Measurements from ENCODE around the gene APLNR.

APLNR gene

GRCh38 chr11:57222239-57222638 is 14.8 kb downstream of the APLNR start:
- H3K4me3 ChIP-seq, result no peak overlapping the region
- peak overlapping the region; percentile 71 for H3K4me2 ChIP-seq
- no peaks in the 10 kb centered on the region for H4K20me1 ChIP-seq
- no peaks in the 10 kb centered on the region for H3K27me3 ChIP-seq
- TF ChIP-seq Cebpa-rat (IDR thresholded peaks at IDR 0.05), result no peak
- H3K9me3 ChIP-seq, result no peaks in the 10 kb centered on the region
- H3K36me3 ChIP-seq, result no peaks in the 10 kb centered on the region
- H3K4me1 ChIP-seq, result peaks cover 13% of the 10 kb centered on the region
- H3K27ac ChIP-seq, result no peak overlapping the region
- no peak overlapping the region for H3K9ac ChIP-seq

GRCh38 chr11:57219021-57219627 is 17.9 kb downstream of the APLNR start:
- no peaks in the 10 kb centered on the region for H3K9me3 ChIP-seq
- no peak overlapping the region for H3K4me3 ChIP-seq
- no peak overlapping the region for H3K9ac ChIP-seq
- peaks cover 14% of the 10 kb centered on the region for H3K4me1 ChIP-seq
- TF ChIP-seq Cebpa-rat (IDR thresholded peaks at IDR 0.05), result no peak
- no peaks in the 10 kb centered on the region for H3K36me3 ChIP-seq
- no peak overlapping the region for H3K27ac ChIP-seq
- H3K27me3 ChIP-seq, result no peaks in the 10 kb centered on the region
- H4K20me1 ChIP-seq, result no peaks in the 10 kb centered on the region
- no peak overlapping the region for H3K4me2 ChIP-seq

DNA sequence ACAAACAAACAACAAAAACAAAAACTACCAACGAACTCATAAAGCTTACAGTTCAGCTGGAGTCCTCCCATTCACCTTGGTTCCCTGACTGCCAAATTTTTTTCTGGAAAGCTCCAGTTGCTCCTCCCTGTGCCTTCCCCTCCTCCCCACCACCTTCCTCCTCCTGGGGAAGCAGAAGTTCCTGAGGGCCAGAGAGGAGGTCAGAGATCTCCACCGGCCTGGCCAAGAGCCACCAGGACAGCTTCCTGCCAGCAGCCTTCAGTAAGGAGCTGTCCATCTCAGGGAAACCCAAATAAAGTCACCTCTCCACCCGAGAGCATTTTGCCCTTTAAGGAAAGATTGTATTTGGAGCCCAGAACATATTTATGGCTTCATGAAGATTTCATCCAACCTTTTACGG is 20.0 kb downstream of the APLNR start:
- Histone ChIP-seq H3K9me3 (no peaks in the 10 kb centered on the region), H3K4me3 (no peak overlapping the region), H3K36me3 (no peaks in the 10 kb centered on the region), H3K27me3 (no peaks in the 10 kb centered on the region), H3K9ac (no peak overlapping the region), H3K27ac (no peak overlapping the region), H3K4me2 (no peak overlapping the region), H4K20me1 (no peaks in the 10 kb centered on the region), H3K4me1 (peaks cover 20% of the 10 kb centered on the region)
- TF ChIP-seq Cebpa-rat (IDR thresholded peaks at IDR 0.05), result no peak

DNA sequence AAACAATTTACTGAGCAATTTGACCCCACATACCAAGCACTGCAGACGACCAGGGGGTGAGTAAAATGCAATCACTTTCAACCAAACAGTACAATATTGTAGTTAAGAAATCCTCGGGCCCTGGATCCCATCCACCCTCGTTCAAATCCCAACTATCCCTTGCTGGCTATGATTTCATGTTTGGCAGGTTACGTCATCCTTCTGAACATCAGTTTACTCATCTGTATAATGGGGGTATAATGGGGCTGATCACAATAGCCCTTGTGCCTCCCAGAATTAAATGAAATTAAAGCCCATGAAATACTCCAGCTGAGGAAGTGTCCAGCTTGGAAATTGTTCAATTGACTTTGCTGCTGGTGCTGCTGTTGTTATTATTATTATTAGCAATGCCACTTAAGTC is 20.6 kb downstream of the APLNR start:
- no peak overlapping the region for H3K4me3 ChIP-seq
- no peak overlapping the region for H3K4me2 ChIP-seq
- H3K4me1 ChIP-seq, result peaks cover 15% of the 10 kb centered on the region
- H3K36me3 ChIP-seq, result no peaks in the 10 kb centered on the region
- no peak overlapping the region for H3K9ac ChIP-seq
- TF ChIP-seq Cebpa-rat (IDR thresholded peaks at IDR 0.05), result no peak
- no peaks in the 10 kb centered on the region for H3K9me3 ChIP-seq
- no peaks in the 10 kb centered on the region for H3K27me3 ChIP-seq
- H3K27ac ChIP-seq, result no peak overlapping the region
- H4K20me1 ChIP-seq, result no peaks in the 10 kb centered on the region

DNA sequence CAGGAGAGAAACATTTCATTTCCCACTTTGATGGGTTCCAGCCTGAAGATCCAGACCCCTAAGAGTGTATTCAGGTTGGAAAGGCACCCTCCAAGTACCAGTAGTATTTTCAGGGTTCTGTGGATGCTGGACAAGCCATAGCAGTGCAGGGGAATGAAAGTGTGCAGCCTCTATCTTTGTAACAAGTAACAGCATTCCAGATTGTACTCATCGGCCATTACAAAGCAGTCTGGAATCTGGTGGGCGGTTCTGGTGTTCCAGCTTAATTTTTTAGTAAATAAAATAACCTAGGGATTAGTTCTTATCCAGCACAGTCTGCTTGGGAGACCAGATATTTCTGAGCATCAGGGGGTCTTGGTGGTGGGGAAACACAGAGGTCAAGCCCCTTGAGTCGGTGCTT is 22.6 kb downstream of the APLNR start:
- H3K4me1 ChIP-seq, result peaks cover 15% of the 10 kb centered on the region
- no peaks in the 10 kb centered on the region for H3K27me3 ChIP-seq
- H3K9ac ChIP-seq, result no peak overlapping the region
- no peaks in the 10 kb centered on the region for H3K9me3 ChIP-seq
- no peak overlapping the region for H3K27ac ChIP-seq
- H3K4me2 ChIP-seq, result no peak overlapping the region
- no peaks in the 10 kb centered on the region for H4K20me1 ChIP-seq
- H3K36me3 ChIP-seq, result no peaks in the 10 kb centered on the region
- TF ChIP-seq Cebpa-rat (IDR thresholded peaks at IDR 0.05), result no peak
- no peak overlapping the region for H3K4me3 ChIP-seq

DNA sequence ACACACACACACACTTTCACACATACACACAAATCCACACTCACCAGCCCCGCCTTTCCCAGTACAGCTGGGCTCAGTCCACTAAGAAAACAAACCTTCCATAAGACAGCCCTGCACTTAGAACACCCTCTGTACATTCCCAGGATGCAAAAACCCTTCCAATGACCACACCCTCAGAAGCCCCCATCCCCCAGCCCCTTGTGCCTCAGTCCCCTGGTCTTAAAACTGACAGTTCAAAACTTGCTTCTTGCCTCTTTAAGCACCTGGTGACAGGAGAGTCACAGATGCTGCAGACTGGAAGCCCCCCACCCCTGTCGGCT is 23.0 kb downstream of the APLNR start:
- no peaks in the 10 kb centered on the region for H4K20me1 ChIP-seq
- H3K9ac ChIP-seq, result no peak overlapping the region
- no peaks in the 10 kb centered on the region for H3K9me3 ChIP-seq
- no peak for TF ChIP-seq Cebpa-rat (IDR thresholded peaks at IDR 0.05)
- H3K27ac ChIP-seq, result no peak overlapping the region
- no peaks in the 10 kb centered on the region for H3K36me3 ChIP-seq
- peaks cover 15% of the 10 kb centered on the region for H3K4me1 ChIP-seq
- H3K4me2 ChIP-seq, result peak overlapping the region; percentile 62
- no peaks in the 10 kb centered on the region for H3K27me3 ChIP-seq
- H3K4me3 ChIP-seq, result no peak overlapping the region

GRCh38 chr11:57213342-57214097 is 23.5 kb downstream of the APLNR start:
- Histone ChIP-seq H3K27me3 (no peaks in the 10 kb centered on the region), H4K20me1 (no peaks in the 10 kb centered on the region), H3K4me1 (peaks cover 15% of the 10 kb centered on the region), H3K9me3 (no peaks in the 10 kb centered on the region), H3K27ac (peak overlapping the region; percentile 73), H3K4me2 (peak overlapping the region; percentile 62), H3K4me3 (no peak overlapping the region), H3K9ac (peak overlapping the region; percentile 72), H3K36me3 (no peaks in the 10 kb centered on the region)
- TF ChIP-seq Cebpa-rat (IDR thresholded peaks at IDR 0.05), result no peak

DNA sequence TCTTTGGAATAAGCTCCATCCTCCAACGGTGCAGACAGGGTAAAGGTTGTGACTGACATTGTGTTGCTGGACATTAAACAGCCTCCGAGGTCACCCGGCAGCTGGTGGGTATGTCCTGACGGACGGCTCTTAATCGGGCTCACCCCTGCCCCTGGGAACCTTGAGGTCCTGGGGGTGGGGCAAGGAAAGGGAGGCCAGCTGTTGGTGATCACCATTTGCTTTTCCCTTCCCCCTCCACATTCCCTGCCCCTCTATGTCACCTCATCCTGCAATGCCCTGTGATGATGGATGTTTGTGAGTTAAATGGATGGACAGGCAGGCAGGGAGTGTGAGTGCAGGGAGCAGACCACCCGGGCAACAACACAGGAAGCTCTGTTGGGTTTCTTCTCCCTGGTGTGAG is 26.3 kb downstream of the APLNR start:
- no peaks in the 10 kb centered on the region for H3K36me3 ChIP-seq
- no peak overlapping the region for H3K4me2 ChIP-seq
- no peaks in the 10 kb centered on the region for H3K9me3 ChIP-seq
- TF ChIP-seq Cebpa-rat (IDR thresholded peaks at IDR 0.05), result no peak
- no peaks in the 10 kb centered on the region for H3K27me3 ChIP-seq
- no peak overlapping the region for H3K9ac ChIP-seq
- H3K27ac ChIP-seq, result no peak overlapping the region
- H3K4me1 ChIP-seq, result peaks cover 15% of the 10 kb centered on the region
- H4K20me1 ChIP-seq, result no peaks in the 10 kb centered on the region
- no peak overlapping the region for H3K4me3 ChIP-seq

DNA sequence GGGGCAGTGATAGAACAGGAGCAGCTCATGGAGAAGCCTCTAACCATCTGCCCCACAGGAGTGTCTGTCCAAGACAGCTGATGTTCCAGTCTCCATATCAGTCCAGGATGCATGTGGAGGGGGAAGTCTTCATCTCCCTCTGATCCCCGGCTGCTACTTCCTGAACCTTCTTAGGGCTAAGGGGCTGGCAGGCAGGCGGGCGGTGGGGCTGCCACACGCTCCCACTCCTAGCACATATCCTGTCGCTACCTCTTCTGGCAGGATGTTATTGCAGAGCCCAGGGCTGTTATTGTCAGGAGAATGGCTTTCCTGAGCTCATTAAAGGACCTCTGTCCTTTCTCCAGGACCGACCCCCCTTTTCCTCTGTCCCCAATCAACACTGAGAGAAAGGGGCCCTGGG is 29.9 kb downstream of the APLNR start:
- H3K9me3 ChIP-seq, result no peaks in the 10 kb centered on the region

GRCh38 chr11:57205041-57205641 is 31.9 kb downstream of the APLNR start:
- no peaks in the 10 kb centered on the region for H4K20me1 ChIP-seq
- H3K4me2 ChIP-seq, result no peak overlapping the region
- no peaks in the 10 kb centered on the region for H3K4me1 ChIP-seq
- no peak overlapping the region for H3K27ac ChIP-seq
- H3K27me3 ChIP-seq, result no peaks in the 10 kb centered on the region
- no peak overlapping the region for H3K4me3 ChIP-seq
- no peak for TF ChIP-seq Cebpa-rat (IDR thresholded peaks at IDR 0.05)
- no peaks in the 10 kb centered on the region for H3K36me3 ChIP-seq
- H3K9ac ChIP-seq, result no peak overlapping the region
- no peaks in the 10 kb centered on the region for H3K9me3 ChIP-seq

More for the DNA sequence above, 29.9 kb downstream of the APLNR start:
- no peak overlapping the region for H3K4me3 ChIP-seq
- no peak for TF ChIP-seq Cebpa-rat (IDR thresholded peaks at IDR 0.05)
- no peaks in the 10 kb centered on the region for H3K27me3 ChIP-seq
- H3K36me3 ChIP-seq, result no peaks in the 10 kb centered on the region
- H3K4me2 ChIP-seq, result no peak overlapping the region
- H3K9ac ChIP-seq, result no peak overlapping the region
- H4K20me1 ChIP-seq, result no peaks in the 10 kb centered on the region
- no peaks in the 10 kb centered on the region for H3K4me1 ChIP-seq
- H3K27ac ChIP-seq, result no peak overlapping the region
